H9 (cell line): ENCODE measurements around the gene KRTAP22-1. TPM values are rescaled to one million over a fixed set of nuclear protein-coding genes. Genes with fewer than 3 reads are reported as not detected.

Experiments used
- DNase-seq: peaks from one replicate; pipeline ENCODE4 v3.0.0-alpha.2; 2017
- H2AFZ ChIP-seq: one replicate; pipeline ENCODE4 v1.6.1; 2013; ENCODE audit warnings: mild to moderate bottlenecking, low read length, control low read depth, moderate library complexity
- H2AK5ac ChIP-seq: 2 replicates; pipeline ENCODE4 v1.6.1; 2013; ENCODE audit warnings: low read length, control low read depth, mixed read lengths; ENCODE audit not compliant: insufficient read length
- H2BK120ac ChIP-seq: one replicate; pipeline ENCODE4 v1.6.1; 2013; ENCODE audit warnings: low read depth, mild to moderate bottlenecking, low read length, control low read depth, inconsistent platforms; ENCODE audit not compliant: poor library complexity, severe bottlenecking
- H2BK12ac ChIP-seq: 2 replicates; pipeline ENCODE4 v1.6.1; 2013; ENCODE audit warnings: low read length, control low read depth, mixed read lengths, low read depth; ENCODE audit not compliant: insufficient read length
- H2BK15ac ChIP-seq: 2 replicates; pipeline ENCODE4 v1.6.1; 2013; ENCODE audit warnings: low read depth, low read length, control low read depth
- H2BK20ac ChIP-seq: one replicate; pipeline ENCODE4 v1.6.1; 2013; ENCODE audit warnings: low read depth, mild to moderate bottlenecking, low read length, control low read depth, inconsistent platforms; ENCODE audit not compliant: poor library complexity, severe bottlenecking
- H2BK5ac ChIP-seq: 2 replicates; pipeline ENCODE4 v1.6.1; 2013; ENCODE audit warnings: low read length, control low read depth, mixed read lengths; ENCODE audit not compliant: insufficient read length
- H3K14ac ChIP-seq: 2 replicates; pipeline ENCODE4 v1.6.1; 2013; ENCODE audit warnings: low read length, control low read depth; ENCODE audit not compliant: insufficient read depth
- H3K18ac ChIP-seq: 2 replicates; pipeline ENCODE4 v1.6.1; 2013; ENCODE audit warnings: low read depth, mild to moderate bottlenecking, mixed read lengths, low read length, control low read depth; ENCODE audit not compliant: insufficient read length
- H3K23ac ChIP-seq: 2 replicates; pipeline ENCODE4 v1.6.1; 2013; ENCODE audit warnings: low read length, control low read depth, mixed read lengths, low read depth; ENCODE audit not compliant: insufficient read length
- H3K23me2 ChIP-seq: 2 replicates; pipeline ENCODE4 v1.6.1; 2013; ENCODE audit warnings: low read depth, mild to moderate bottlenecking, mixed read lengths, low read length, control low read depth; ENCODE audit not compliant: insufficient read length, poor library complexity, severe bottlenecking
- H3K27ac ChIP-seq: 2 replicates; pipeline ENCODE4 v1.5.1; 2013; ENCODE audit warnings: low read length, control low read depth, mixed read lengths, low read depth; ENCODE audit not compliant: insufficient read length
- H3K27me3 ChIP-seq: 2 replicates; pipeline ENCODE4 v1.6.1; 2013; ENCODE audit warnings: low read length, control low read depth, inconsistent platforms; ENCODE audit not compliant: insufficient read depth
- H3K4ac ChIP-seq: 2 replicates; pipeline ENCODE4 v1.6.1; 2013; ENCODE audit warnings: low read depth, mild to moderate bottlenecking, control low read depth, inconsistent platforms, low read length, moderate library complexity
- H3K4me1 ChIP-seq: 2 replicates; pipeline ENCODE4 v1.6.1; 2013; ENCODE audit warnings: low read length, control low read depth, inconsistent platforms; ENCODE audit not compliant: insufficient read depth
- H3K4me2 ChIP-seq: 2 replicates; pipeline ENCODE4 v1.6.1; 2013; ENCODE audit warnings: low read length, control low read depth, mixed read lengths; ENCODE audit not compliant: insufficient read length, insufficient read depth
- H3K56ac ChIP-seq: 2 replicates; pipeline ENCODE4 v1.6.1; 2013; ENCODE audit warnings: low read depth, mild to moderate bottlenecking, mixed read lengths, low read length, control low read depth; ENCODE audit not compliant: insufficient read length
- H3K79me1 ChIP-seq: 2 replicates; pipeline ENCODE4 v1.6.1; 2013; ENCODE audit warnings: low read depth, mild to moderate bottlenecking, moderate library complexity, low read length, control low read depth, inconsistent platforms; ENCODE audit not compliant: insufficient read depth, poor library complexity, severe bottlenecking
- H3K79me2 ChIP-seq: 2 replicates; pipeline ENCODE4 v1.6.1; 2013; ENCODE audit warnings: low read length, control low read depth, inconsistent platforms; ENCODE audit not compliant: insufficient read depth
- H3K9ac ChIP-seq: 2 replicates; pipeline ENCODE4 v1.6.1; 2013; ENCODE audit warnings: low read length, control low read depth, mixed read lengths; ENCODE audit not compliant: insufficient read length; ENCODE audit errors: extremely low read depth
- H3K9me3 ChIP-seq: one replicate; pipeline ENCODE4 v1.6.1; 2013; ENCODE audit warnings: low read depth, low read length, inconsistent platforms; ENCODE audit not compliant: control insufficient read depth
- H3T11ph ChIP-seq: one replicate; pipeline ENCODE4 v1.6.1; 2013; ENCODE audit warnings: mild to moderate bottlenecking, low read length, control low read depth, inconsistent platforms
- H4K20me1 ChIP-seq: one replicate; pipeline ENCODE4 v1.6.1; 2013; ENCODE audit not compliant: control insufficient read depth, insufficient read length, insufficient read depth
- H4K5ac ChIP-seq: 2 replicates; pipeline ENCODE4 v1.6.1; 2013; ENCODE audit warnings: low read depth, mild to moderate bottlenecking, mixed read lengths, low read length, control low read depth; ENCODE audit not compliant: insufficient read length
- H4K8ac ChIP-seq: replicated peaks from 2 replicates; pipeline ENCODE4 v1.6.1; 2013; ENCODE audit warnings: low read length, control low read depth, mixed read lengths, low read depth; ENCODE audit not compliant: insufficient read length
- H4K91ac ChIP-seq: 2 replicates; pipeline ENCODE4 v1.6.1; 2013; ENCODE audit warnings: low read depth, mild to moderate bottlenecking, moderate library complexity, mixed read lengths, low read length, control low read depth; ENCODE audit not compliant: insufficient read length
- H3K27ac Mint-ChIP-seq, 3 experiments: 2 replicates in 2 of 3; 3 replicates in 1 of 3; pipeline ENCODE4 v1.8.0; 2020 to 2021; ENCODE audit warnings: mixed read lengths in 3 of 3, mild to moderate bottlenecking in 1 of 3, moderate library complexity in 1 of 3
- H3K27me3 Mint-ChIP-seq: 2 replicates; pipeline ENCODE4 v1.8.0; 2021; ENCODE audit warnings: low read depth, mild to moderate bottlenecking, moderate library complexity, mixed read lengths
- H3K36me3 Mint-ChIP-seq, 3 experiments: 2 replicates in 2 of 3; 3 replicates in 1 of 3; pipeline ENCODE4 v1.8.0; 2020 to 2021; ENCODE audit warnings: low read depth in 3 of 3, mixed read lengths in 3 of 3; ENCODE audit not compliant: insufficient read depth in 1 of 3
- H3K4me1 Mint-ChIP-seq, 2 experiments: 2 replicates each; pipeline ENCODE4 v1.8.0; 2020; ENCODE audit warnings: mixed read lengths in 2 of 2
- H3K4me3 Mint-ChIP-seq, 2 experiments: 2 replicates in 1 of 2; 3 replicates in 1 of 2; pipeline ENCODE4 v1.8.0; 2020 to 2021; ENCODE audit warnings: mild to moderate bottlenecking in 2 of 2, mixed read lengths in 2 of 2, moderate library complexity in 1 of 2
- H3K9me3 Mint-ChIP-seq, 2 experiments: 2 replicates in 1 of 2; 3 replicates in 1 of 2; pipeline ENCODE4 v1.8.0; 2020; ENCODE audit warnings: mild to moderate bottlenecking in 2 of 2, mixed read lengths in 2 of 2, moderate library complexity in 1 of 2
- total RNA-seq: library from RNA; stranded (reverse); gene quantifications from 2 replicates; pipeline ENCODE4 v1.2.1, GENCODE V29; 2021
- TF ChIP-seq, protein P1 (sequence below): fragments of 200-600 bp; sonication (generic); conservative IDR thresholded peaks from 3 replicates; pipeline ENCODE4 v1.8.0; 2021; ENCODE audit warnings: antibody characterized with exemption, mild to moderate bottlenecking

The KRTAP22-1 gene
- total RNA-seq, 1 experiment from 2014 or later = not detected

DNA sequence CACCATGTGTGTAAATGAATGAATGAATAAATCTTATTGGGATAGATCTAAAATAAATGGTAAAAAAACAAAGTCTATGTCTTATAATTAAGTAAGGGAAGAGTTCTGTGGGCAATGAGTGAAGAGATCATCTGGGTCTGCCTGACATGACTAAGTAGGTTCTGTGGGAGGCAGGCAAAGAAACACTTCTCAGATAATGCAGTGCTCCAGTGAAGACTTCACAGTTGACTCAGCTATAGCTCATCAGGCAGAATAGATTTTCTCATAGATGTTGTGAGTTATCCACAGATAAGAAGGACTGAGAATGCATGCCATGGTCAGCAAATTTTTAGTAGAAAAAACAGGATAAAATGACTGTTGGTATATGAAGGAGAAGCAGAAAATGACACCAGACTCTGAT is 23.1 kb upstream of the KRTAP22-1 start:
- DNase-seq = no peak
- H3K23ac ChIP-seq = no peak overlapping the region
- H2BK12ac ChIP-seq = no peak overlapping the region
- TF ChIP-seq, protein P1, sequence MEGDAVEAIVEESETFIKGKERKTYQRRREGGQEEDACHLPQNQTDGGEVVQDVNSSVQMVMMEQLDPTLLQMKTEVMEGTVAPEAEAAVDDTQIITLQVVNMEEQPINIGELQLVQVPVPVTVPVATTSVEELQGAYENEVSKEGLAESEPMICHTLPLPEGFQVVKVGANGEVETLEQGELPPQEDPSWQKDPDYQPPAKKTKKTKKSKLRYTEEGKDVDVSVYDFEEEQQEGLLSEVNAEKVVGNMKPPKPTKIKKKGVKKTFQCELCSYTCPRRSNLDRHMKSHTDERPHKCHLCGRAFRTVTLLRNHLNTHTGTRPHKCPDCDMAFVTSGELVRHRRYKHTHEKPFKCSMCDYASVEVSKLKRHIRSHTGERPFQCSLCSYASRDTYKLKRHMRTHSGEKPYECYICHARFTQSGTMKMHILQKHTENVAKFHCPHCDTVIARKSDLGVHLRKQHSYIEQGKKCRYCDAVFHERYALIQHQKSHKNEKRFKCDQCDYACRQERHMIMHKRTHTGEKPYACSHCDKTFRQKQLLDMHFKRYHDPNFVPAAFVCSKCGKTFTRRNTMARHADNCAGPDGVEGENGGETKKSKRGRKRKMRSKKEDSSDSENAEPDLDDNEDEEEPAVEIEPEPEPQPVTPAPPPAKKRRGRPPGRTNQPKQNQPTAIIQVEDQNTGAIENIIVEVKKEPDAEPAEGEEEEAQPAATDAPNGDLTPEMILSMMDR = no peak
- no peaks in the 10 kb centered on the region for H3K23me2 ChIP-seq
- H3T11ph ChIP-seq = no peak overlapping the region
- no peak overlapping the region for H3K14ac ChIP-seq
- Mint-ChIP-seq H3K36me3 (peaks cover 0 to 10% (median 0%) of the 10 kb centered on the region in 3 experiments; a peak in 2 of 7 replicates), H3K27me3 (no peaks in the 10 kb centered on the region; the same call in 1 of the 2 replicates), H3K27ac (no peak overlapping the region), H3K4me1 (no peaks in the 10 kb centered on the region), H3K9me3 (peaks cover 0 to 3% of the 10 kb centered on the region in 2 experiments; a peak in 1 of 5 replicates), H3K4me3 (no peak overlapping the region)
- H2BK5ac ChIP-seq = no peak overlapping the region
- H3K79me2 ChIP-seq = no peaks in the 10 kb centered on the region
- H3K9me3 ChIP-seq = no peaks in the 10 kb centered on the region
- no peaks in the 10 kb centered on the region for H3K27me3 ChIP-seq
- no peak overlapping the region for H2AK5ac ChIP-seq
- H3K27ac ChIP-seq = no peak overlapping the region
- H3K4ac ChIP-seq = no peak overlapping the region
- H3K9ac ChIP-seq = no peak overlapping the region
- H2BK15ac ChIP-seq = no peak overlapping the region
- H4K20me1 ChIP-seq = no peaks in the 10 kb centered on the region
- H3K56ac ChIP-seq = no peak overlapping the region
- H2AFZ ChIP-seq = no peak overlapping the region
- H3K4me2 ChIP-seq = no peak overlapping the region
- no peak overlapping the region for H4K5ac ChIP-seq
- no peak overlapping the region for H2BK20ac ChIP-seq
- no peak overlapping the region for H4K91ac ChIP-seq
- no peak overlapping the region for H3K18ac ChIP-seq
- no peaks in the 10 kb centered on the region for H3K79me1 ChIP-seq
- no peak overlapping the region for H4K8ac ChIP-seq
- H3K4me1 ChIP-seq = no peaks in the 10 kb centered on the region
- H2BK120ac ChIP-seq = no peak overlapping the region
